GM18505 (cell line): Measurements from ENCODE around the gene COTL1.

Source experiments
- ATAC-seq: cut with Tn5 transposase; IDR thresholded peaks from one replicate; pipeline ENCODE4 v1.9.1; 2021; ENCODE audit not compliant: unreplicated experiment
- POLR2A ChIP-seq: IDR thresholded peaks from 4 replicates; pipeline ENCODE4 v1.6.1; 2011; ENCODE audit warnings: borderline replicate concordance; ENCODE audit not compliant: insufficient read depth, insufficient read length; ENCODE audit errors: extremely low read depth

Gene COTL1

DNA sequence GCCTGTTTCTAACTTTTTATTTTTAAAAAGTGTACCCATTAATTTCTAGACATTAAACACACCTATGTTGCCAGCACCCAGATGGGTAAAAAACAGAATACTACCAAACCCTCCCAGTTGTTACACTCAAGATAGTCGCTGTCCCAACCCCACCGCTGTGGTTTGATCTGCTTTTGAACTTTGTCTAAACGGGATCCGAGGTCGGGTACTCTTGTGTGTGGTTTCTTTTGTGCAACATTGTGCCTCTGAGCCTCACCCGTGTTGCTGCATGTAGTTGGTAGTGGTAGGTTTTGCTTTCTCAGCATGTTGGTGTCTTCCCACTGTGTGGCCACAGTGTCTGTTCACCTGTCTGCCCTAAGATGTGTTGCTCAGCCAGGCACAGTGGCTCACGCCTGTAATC lies 34.7 kb upstream of the COTL1 start:
- ATAC-seq: no peak
- no peak for TF ChIP-seq POLR2A

- TF ChIP-seq POLR2A: peak; percentile 17
- ATAC-seq: no peak
Observed at GRCh38 chr16:84650062-84650991, 32.4 kb upstream of the COTL1 start.

GRCh38 chr16:84649511-84649861 lies 31.6 kb upstream of the COTL1 start:
- no peak for TF ChIP-seq POLR2A
- ATAC-seq: no peak

DNA sequence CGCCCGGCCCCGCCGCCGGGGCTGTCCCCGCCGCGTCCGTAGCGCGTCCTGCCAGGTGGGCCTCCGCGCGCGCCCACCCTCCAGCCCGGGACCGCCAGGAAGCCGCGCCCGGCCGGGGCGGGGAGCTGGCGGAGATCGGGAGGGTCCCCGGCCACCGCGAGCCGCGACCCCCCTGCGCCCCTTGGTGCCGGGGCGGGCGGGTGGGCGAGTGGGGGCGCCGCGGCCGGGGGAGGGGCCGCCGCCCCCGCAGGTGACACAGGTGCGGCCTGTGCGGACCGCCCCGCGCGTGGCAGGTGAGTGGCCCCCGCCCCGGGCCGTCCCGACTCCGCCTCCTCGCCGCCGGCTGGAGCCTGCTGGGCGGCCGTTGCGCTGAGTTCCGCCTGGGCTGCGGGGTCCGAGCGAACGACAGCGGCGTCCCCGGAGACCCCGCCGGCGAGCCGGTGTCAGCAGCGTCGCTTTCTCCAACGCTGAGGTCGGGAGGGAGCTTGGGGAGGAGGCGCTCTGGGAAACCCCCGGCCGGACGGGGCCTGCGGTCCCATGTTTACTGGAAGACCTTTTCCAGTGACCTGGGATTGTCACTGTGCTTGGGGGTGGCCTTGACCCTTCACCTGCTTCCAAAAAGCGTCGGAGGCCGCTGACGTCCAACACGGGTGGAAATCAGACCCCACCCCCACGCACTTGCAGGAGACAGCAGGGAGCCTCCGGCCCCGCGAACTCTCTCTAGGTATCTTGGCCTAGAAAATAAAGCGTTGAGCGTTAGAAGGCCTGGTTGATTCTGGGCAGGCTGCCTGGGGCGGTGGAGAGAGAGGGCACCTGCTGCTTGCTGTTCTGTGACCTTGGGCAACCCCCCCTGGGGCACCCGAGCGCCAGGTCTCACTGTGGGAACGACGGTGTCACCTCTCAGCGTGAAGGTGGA lies 31.0 kb upstream of the COTL1 start:
- no peak for TF ChIP-seq POLR2A
- ATAC-seq: peak; percentile 61

- TF ChIP-seq POLR2A: peak; percentile 68
- peak; percentile 75 for ATAC-seq
Observed at GRCh38 chr16:84647828-84648594, 30.1 kb upstream of the COTL1 start, which contains the start of gene KLHL36. Gene KLHL36, plus strand, starts transcription at chr16:84648511. Its CDS starts 2,357 bp downstream, at chr16:84650868.

GRCh38 chr16:84643674-84644073 lies 25.8 kb upstream of the COTL1 start:
- no peak for TF ChIP-seq POLR2A
- no peak for ATAC-seq

DNA sequence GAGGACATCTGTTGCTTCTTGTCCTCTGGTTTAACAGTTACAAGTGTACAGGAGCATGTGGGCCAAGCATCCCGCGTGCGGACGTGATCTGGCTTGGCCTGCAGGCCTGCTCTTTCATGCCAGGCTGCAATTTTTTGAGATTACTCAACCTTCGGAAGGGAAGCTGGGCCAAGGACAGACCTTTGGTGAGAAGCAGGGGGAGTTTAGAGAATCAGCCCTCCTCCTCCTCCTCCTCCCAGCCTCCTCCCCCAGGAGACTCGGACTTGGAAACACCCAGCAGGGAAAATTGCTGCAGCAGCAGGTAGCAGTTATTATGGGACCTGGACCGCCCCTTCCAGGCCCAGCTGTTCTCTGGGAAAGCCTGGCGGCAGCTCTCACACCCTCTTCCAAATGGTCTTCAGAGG lies 25.3 kb upstream of the COTL1 start:
- ATAC-seq: no peak
- no peak for TF ChIP-seq POLR2A

DNA sequence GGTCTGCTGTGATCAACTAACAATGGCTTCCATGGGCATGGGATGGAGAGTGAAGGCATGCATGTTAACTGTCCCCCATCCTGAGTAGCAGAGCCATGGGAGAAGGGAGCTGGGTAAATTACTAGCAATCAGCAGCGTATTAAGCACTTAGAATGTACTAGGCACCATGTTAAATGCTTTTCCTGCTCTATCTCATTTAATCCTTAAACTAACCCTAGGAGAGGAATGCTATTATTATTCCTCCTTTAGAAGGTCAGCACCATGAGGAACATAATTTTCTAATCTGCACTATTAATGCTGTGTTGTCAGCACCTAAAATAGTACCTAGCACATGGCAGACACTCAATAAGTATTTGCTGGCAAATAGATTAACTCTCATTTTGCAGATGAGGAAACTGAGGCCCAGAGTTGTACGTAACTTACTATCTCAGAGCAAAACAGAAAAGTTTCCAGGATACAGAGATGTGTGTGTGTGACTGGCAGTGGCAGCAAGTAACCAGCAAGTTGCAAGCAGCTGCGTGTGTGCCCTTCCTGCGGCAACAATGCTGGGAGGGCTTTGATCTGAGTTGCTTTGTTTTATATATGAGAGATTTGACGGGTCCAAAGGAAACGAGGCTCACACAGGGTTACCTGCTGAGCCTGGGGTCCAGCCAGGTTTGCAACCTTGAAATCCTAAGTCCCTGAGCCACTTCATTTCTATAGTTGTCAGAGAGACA lies 23.9 kb upstream of the COTL1 start:
- TF ChIP-seq POLR2A: no peak
- no peak for ATAC-seq

GRCh38 chr16:84640145-84640544 lies 22.3 kb upstream of the COTL1 start:
- no peak for ATAC-seq

DNA sequence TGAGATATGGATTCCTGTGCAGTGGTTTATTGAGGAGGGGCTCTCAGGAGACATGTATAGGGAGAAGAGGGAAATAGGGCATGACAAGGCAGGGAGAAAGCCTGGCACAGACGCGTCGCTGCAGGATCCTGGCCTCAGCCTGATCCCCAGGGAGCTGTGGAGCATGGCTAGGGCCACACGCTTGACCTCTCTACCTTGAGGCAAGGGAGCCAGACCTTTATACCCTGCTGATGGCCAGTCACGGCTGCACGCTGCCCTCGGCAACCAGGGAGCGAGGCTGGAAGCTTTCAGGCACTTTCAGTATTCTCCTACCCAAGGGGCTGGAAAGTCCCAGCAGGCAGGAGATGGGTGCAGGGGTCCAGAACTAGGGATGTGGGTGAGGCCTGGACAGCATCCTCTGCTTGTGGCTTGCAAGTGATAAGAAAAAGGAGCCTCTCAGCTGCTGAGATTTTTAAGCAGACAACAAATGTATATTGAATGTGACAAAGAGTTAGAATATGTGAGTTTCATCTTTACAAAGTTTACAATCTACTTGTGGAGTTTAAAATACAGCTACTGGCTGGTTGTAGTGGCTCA lies 20.4 kb upstream of the COTL1 start:
- TF ChIP-seq POLR2A: no peak
- no peak for ATAC-seq

More at GRCh38 chr16:84640145-84640544, 22.3 kb upstream of the COTL1 start:
- TF ChIP-seq POLR2A: no peak

DNA sequence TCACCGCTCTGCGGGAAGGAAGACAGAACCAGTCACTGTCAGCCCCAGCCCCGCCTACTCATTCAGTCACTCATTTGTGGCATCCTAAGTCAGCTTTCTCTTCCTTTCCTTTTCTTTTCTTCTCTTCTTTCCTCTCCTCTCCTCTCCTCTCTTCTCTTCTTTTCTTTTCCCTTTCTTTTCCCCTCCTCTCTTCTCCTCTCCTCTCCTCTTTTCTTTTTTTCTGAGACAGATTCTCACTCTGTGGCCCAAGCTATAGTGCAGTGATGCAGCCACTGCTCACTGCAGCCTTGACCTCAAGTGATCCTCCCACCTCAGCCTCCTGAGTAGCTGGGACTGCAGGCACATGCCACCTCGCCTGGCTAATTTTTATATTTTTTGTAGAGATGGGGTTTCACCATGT lies 19.8 kb upstream of the COTL1 start:
- TF ChIP-seq POLR2A: no peak
- no peak for ATAC-seq

- no peak for ATAC-seq
- no peak for TF ChIP-seq POLR2A
Observed at GRCh38 chr16:84635702-84636101, 17.8 kb upstream of the COTL1 start.
